Mucosa of descending colon (tissue), 3 donors: Measurements from ENCODE around the gene UBE2QL1. TPM values are rescaled to one million over a fixed set of nuclear protein-coding genes. Genes with fewer than 3 reads are reported as not detected.

Experiments
- ATAC-seq: fragments of 200-7000 bp; cut with Tn5 transposase; one replicate; pipeline ENCODE4 v1.9.1; 2020; ENCODE audit warnings: mild to moderate bottlenecking, moderate library complexity
- DNase-seq, 3 donors: peaks; one replicate each; pipeline ENCODE4 v3.0.0-alpha.2; 2020
- H3K36me3 ChIP-seq: fragments of 200-600 bp; one replicate; pipeline ENCODE4 v1.8.0; 2021; ENCODE audit warnings: low read depth, mild to moderate bottlenecking
- H3K4me1 ChIP-seq: fragments of 200-600 bp; one replicate; pipeline ENCODE4 v1.8.0; 2021; ENCODE audit warnings: low read depth, mild to moderate bottlenecking
- H3K4me3 ChIP-seq: fragments of 200-600 bp; one replicate; pipeline ENCODE4 v1.8.0; 2021; ENCODE audit warnings: mild to moderate bottlenecking
- H3K9me3 ChIP-seq: fragments of 200-600 bp; one replicate; pipeline ENCODE4 v1.8.0; 2021; ENCODE audit warnings: mild to moderate bottlenecking
- intact Hi-C, 2 donors: fragments of 100-400 bp; cut with DNase I in 1 of 2; cut with micrococcal nuclease in 1 of 2; formaldehyde crosslinking; loops; one replicate each; pipeline versions ENCODE4 v1.11.0 to v1.11.1; 2022; cut with DNase I, micrococcal nuclease
- total RNA-seq, 3 donors: library from RNA; stranded (reverse); fragmentation: NEBNext Ultra II Directional in 2 of 3; extraction: Animal tissue kit (Norgen Biotek cat#: 25700) in 2 of 3; gene quantifications; one replicate each; pipeline versions ENCODE4 v1.2.1 to v1.2.4, GENCODE V29; 2021 to 2023
- TF ChIP-seq, protein P1 (sequence below): fragments of 200-600 bp; IDR thresholded peaks from one replicate; pipeline ENCODE4 v1.8.0; 2022; ENCODE audit warnings: antibody characterized with exemption, mild to moderate bottlenecking
- donor health status: DM: no; HTN: no; CAD: no; lungs with moderate emphysema.
- donor health status: DM: no; HTN: no; CAD: no.
- donor health status: DM: no; HTN: yes; CAD: no.

UBE2QL1 gene
- total RNA-seq, 3 donors from 2014 or later = 0.19 to 4.1 (median 0.26) TPM

DNA sequence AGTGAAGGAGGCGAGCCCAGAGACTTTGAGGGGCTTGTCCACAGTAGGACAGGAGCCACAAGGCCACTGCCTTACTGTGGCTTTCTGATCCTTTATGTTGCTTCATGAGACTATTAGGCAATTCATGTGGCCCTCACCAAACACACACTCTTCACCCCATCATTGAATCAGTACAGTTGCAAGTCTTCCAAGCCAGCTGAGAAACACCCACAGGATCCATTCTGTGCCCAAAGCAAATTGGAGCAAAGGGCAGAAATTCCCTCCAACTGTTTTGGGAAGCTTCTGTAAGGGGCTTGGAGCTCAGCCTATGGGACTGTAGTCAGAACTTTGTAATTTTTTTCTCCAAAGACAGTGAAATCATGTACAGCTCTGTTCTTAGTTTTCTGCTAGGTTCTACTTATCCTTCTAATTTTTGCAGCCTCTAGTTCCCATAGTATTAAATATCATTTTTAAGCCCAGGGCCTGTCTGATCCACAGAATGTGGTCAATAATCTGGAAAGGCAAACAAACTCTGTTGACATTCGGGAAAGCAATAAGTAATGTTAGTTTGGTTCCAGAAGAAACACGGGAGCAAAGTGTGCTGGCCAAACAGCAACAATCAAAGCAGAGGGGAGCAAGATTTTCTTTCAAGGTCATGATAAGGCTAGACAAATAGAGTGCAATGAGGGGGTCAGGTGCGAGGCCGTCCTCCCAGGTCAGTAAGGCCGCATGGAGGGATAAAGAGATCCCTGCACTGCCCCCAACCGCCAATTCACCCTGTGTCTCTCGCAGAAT is 47.0 kb downstream of the UBE2QL1 start:
- intact Hi-C loops = no loop called here
- DNase-seq = no peak
- H3K4me1 ChIP-seq = no peaks in the 10 kb centered on the region
- no peaks in the 10 kb centered on the region for H3K36me3 ChIP-seq
- no peak overlapping the region for H3K4me3 ChIP-seq
- no peak for ATAC-seq
- TF ChIP-seq, protein P1, sequence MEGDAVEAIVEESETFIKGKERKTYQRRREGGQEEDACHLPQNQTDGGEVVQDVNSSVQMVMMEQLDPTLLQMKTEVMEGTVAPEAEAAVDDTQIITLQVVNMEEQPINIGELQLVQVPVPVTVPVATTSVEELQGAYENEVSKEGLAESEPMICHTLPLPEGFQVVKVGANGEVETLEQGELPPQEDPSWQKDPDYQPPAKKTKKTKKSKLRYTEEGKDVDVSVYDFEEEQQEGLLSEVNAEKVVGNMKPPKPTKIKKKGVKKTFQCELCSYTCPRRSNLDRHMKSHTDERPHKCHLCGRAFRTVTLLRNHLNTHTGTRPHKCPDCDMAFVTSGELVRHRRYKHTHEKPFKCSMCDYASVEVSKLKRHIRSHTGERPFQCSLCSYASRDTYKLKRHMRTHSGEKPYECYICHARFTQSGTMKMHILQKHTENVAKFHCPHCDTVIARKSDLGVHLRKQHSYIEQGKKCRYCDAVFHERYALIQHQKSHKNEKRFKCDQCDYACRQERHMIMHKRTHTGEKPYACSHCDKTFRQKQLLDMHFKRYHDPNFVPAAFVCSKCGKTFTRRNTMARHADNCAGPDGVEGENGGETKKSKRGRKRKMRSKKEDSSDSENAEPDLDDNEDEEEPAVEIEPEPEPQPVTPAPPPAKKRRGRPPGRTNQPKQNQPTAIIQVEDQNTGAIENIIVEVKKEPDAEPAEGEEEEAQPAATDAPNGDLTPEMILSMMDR = no peak
- no peaks in the 10 kb centered on the region for H3K9me3 ChIP-seq

DNA sequence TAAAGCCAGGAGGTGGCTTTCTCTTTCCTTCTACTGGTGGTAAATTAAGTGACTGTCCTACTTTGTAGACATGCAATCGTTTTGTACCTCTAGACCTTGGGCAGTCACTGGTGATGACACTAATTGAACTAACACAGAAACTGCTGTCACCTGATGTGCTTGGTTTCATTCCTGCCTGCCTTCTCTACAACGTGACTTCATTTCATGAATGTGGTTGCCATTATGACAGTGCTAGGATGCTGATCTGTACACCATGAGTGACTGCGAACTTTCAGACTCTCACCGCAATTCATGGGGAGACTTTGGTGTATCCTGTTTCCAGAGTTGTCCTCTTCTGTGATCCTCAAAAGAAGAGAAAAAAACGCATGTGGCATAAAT is 47.5 kb downstream of the UBE2QL1 start:
- intact Hi-C loops = no loop called here
- Histone ChIP-seq H3K9me3 (no peaks in the 10 kb centered on the region), H3K4me3 (no peak overlapping the region), H3K36me3 (no peaks in the 10 kb centered on the region), H3K4me1 (no peaks in the 10 kb centered on the region)
- ATAC-seq = no peak
- TF ChIP-seq, protein P1 = no peak
- no peak for DNase-seq

DNA sequence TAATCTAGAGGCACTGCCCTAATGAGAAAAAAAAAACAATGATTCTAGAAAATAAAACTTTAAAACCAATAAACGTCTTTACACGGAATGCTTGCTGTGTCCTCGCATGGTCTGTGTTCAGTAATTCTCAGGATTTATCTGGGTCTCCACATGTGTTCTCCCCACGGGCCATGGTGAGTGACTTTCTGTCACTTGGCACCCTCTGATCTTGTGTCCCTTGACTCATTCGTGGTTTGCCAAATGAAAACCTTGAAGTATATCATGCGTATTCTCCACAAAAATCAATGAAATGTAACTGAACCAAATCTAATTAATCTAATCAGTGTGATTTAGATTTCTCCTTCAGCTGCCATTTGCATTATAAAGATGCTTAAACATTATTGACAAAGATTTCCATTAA is 48.0 kb downstream of the UBE2QL1 start:
- Histone ChIP-seq H3K9me3 (no peaks in the 10 kb centered on the region), H3K4me3 (no peak overlapping the region), H3K36me3 (no peaks in the 10 kb centered on the region), H3K4me1 (no peaks in the 10 kb centered on the region)
- DNase-seq (no peak), ATAC-seq (no peak)
- intact Hi-C loops = no loop called here
- TF ChIP-seq, protein P1 = no peak

DNA sequence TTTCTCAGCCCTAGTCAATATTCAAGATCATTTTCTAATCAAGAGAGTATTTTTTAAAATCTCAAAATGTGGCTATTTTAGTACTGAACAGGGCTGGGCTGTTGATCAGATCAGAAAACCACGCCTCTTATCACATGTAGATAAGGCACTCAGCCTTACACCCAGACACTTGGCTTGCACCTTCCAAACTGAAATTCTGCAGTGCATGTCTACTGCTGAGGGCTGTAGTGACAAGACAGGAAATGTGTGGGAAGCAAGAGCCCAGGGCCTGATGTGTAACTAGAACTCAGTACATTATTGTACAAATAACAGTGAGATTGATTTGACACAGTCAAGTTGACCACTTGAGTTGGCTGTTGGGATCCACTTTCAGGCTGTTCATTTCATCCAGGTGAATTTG is 48.6 kb downstream of the UBE2QL1 start:
- ATAC-seq (no peak), DNase-seq (no peak)
- H3K9me3 ChIP-seq = no peaks in the 10 kb centered on the region
- TF ChIP-seq, protein P1 = no peak
- no peaks in the 10 kb centered on the region for H3K36me3 ChIP-seq
- intact Hi-C loops = no loop called here
- no peak overlapping the region for H3K4me3 ChIP-seq
- H3K4me1 ChIP-seq = no peaks in the 10 kb centered on the region

DNA sequence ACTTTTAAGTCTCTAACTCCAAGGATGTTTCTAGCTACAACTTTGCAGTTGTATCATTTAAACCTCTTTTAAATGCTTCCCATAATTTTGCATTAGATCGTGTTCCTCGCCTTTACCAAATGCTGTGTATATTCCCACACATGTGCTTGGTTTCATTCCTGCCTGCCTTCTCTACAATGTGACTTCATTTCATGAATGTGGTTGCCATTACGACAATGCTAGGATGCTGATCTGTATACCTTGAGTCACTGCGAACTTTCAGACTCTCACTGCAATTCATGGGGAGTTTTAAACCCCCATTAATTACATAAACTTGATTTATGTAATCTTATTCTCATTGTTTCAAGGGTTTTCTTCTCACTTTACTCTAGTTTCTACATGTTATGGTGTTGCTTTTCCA is 50.3 kb downstream of the UBE2QL1 start:
- H3K4me1 ChIP-seq = no peaks in the 10 kb centered on the region
- no peaks in the 10 kb centered on the region for H3K9me3 ChIP-seq
- DNase-seq (no peak), ATAC-seq (no peak)
- intact Hi-C loops = no loop called here
- H3K4me3 ChIP-seq = no peak overlapping the region
- no peaks in the 10 kb centered on the region for H3K36me3 ChIP-seq
- TF ChIP-seq, protein P1 = no peak
